IMR-90 (cell line): ENCODE data around the gene PIK3C3. TPM values are rescaled to one million over a fixed set of nuclear protein-coding genes. Genes with fewer than 3 reads are reported as not detected.

ENCODE experiments used
- ATAC-seq: fragments of 200-7000 bp; cut with Tn5 transposase; 2 replicates; pipeline ENCODE4 v1.9.1; 2020; ENCODE audit warnings: low read depth, mild to moderate bottlenecking, moderate library complexity
- BruUV-seq: library from RNA; stranded (reverse); fragments of 400-500 nt; replicated peaks from 2 replicates; lab custom pipeline; 2021; lab: Mats Ljungman, UMichigan
- CTCF ChIA-PET: fragments of 300-600 bp; formaldehyde crosslinking; extraction: SDS; loops from one replicate; lab custom pipeline; 2021; ENCODE audit warnings: antibody characterized with exemption; lab: Yijun Ruan, JAX
- POLR2A ChIA-PET: fragments of 300-600 bp; sonication (Branson Sonifier 250); formaldehyde crosslinking; loops from one replicate; lab custom pipeline; 2022; ENCODE audit warnings: antibody characterized with exemption; ENCODE audit not compliant: unreplicated experiment; lab: Charles Lee
- DNase-seq: peaks from one replicate; pipeline ENCODE4 v3.0.0; 2013
- H2AFZ ChIP-seq: replicated peaks from 2 replicates; pipeline ENCODE3; 2013; ENCODE audit warnings: low read length, mild to moderate bottlenecking; ENCODE audit not compliant: poor library complexity
- H2AK5ac ChIP-seq: 2 replicates; pipeline ENCODE4 v1.6.1; 2013; ENCODE audit warnings: low read depth, low read length, inconsistent platforms
- H2AK9ac ChIP-seq: replicated peaks from 2 replicates; pipeline ENCODE3; 2013; ENCODE audit warnings: mild to moderate bottlenecking, low read depth, low read length, moderate library complexity; ENCODE audit not compliant: poor library complexity
- H2BK120ac ChIP-seq: 2 replicates; pipeline ENCODE4 v1.6.1; 2013; ENCODE audit warnings: low read depth, low read length, inconsistent platforms
- H2BK15ac ChIP-seq: 3 replicates; pipeline ENCODE4 v1.6.1; 2013; ENCODE audit warnings: low read depth, low read length, inconsistent platforms
- H2BK20ac ChIP-seq: 2 replicates; pipeline ENCODE4 v1.6.1; 2013; ENCODE audit warnings: low read depth, mild to moderate bottlenecking, inconsistent platforms, low read length, moderate library complexity
- H2BK5ac ChIP-seq: 2 replicates; pipeline ENCODE4 v1.6.1; 2013; ENCODE audit warnings: mild to moderate bottlenecking, low read depth, low read length, inconsistent platforms; ENCODE audit not compliant: poor library complexity, severe bottlenecking
- H3K14ac ChIP-seq: replicated peaks from 2 replicates; pipeline ENCODE4 v1.6.1; 2013; ENCODE audit warnings: low read depth, low read length, inconsistent platforms
- H3K18ac ChIP-seq: 2 replicates; pipeline ENCODE4 v1.6.1; 2013; ENCODE audit warnings: low read depth, low read length, control low read depth
- H3K23ac ChIP-seq: 2 replicates; pipeline ENCODE4 v1.6.1; 2013; ENCODE audit warnings: low read depth, low read length, inconsistent platforms
- H3K27ac ChIP-seq: 2 replicates; pipeline ENCODE4 v1.5.1; 2013; ENCODE audit warnings: mild to moderate bottlenecking, control low read depth, low read length; ENCODE audit not compliant: insufficient read depth
- H3K27me3 ChIP-seq: 2 replicates; pipeline ENCODE4 v1.6.1; 2013; ENCODE audit warnings: low read length; ENCODE audit not compliant: control insufficient read depth, insufficient read depth
- H3K36me3 ChIP-seq: 2 replicates; pipeline ENCODE4 v1.6.1; 2013; ENCODE audit warnings: low read length, mixed read lengths; ENCODE audit not compliant: control insufficient read depth, insufficient read depth
- H3K4ac ChIP-seq: 2 replicates; pipeline ENCODE4 v1.6.1; 2013; ENCODE audit warnings: low read depth, low read length, inconsistent platforms
- H3K4me1 ChIP-seq: 2 replicates; pipeline ENCODE4 v1.6.1; 2013; ENCODE audit warnings: low read length, mixed read lengths; ENCODE audit not compliant: control insufficient read depth, insufficient read depth
- H3K4me2 ChIP-seq: 2 replicates; pipeline ENCODE4 v1.6.1; 2013; ENCODE audit warnings: low read depth, mild to moderate bottlenecking, control low read depth, low read length, moderate library complexity
- H3K4me3 ChIP-seq: 2 replicates; pipeline ENCODE4 v1.5.1; 2013; ENCODE audit warnings: low read depth, mild to moderate bottlenecking, control low read depth, low read length, moderate library complexity; ENCODE audit not compliant: insufficient read depth
- H3K56ac ChIP-seq: 2 replicates; pipeline ENCODE4 v1.6.1; 2013; ENCODE audit warnings: low read length, inconsistent platforms; ENCODE audit not compliant: insufficient read depth; ENCODE audit errors: extremely low read depth
- H3K79me1 ChIP-seq, 2 experiments: 2 replicates each; pipeline ENCODE4 v1.6.1; 2013; ENCODE audit warnings: low read length in 2 of 2, inconsistent platforms in 1 of 2, low read depth in 1 of 2
- H3K9ac ChIP-seq: 2 replicates; pipeline ENCODE4 v1.6.1; 2013; ENCODE audit warnings: low read depth, low read length, control low read depth
- H3K9me1 ChIP-seq: 2 replicates; pipeline ENCODE4 v1.6.1; 2013; ENCODE audit warnings: low read length, inconsistent platforms; ENCODE audit not compliant: insufficient read depth
- H3K9me3 ChIP-seq: 2 replicates; pipeline ENCODE4 v1.6.1; 2013; ENCODE audit warnings: low read length; ENCODE audit not compliant: control insufficient read depth, insufficient read depth
- H4K20me1 ChIP-seq: 2 replicates; pipeline ENCODE4 v1.6.1; 2013; ENCODE audit warnings: low read length, inconsistent platforms; ENCODE audit not compliant: insufficient read depth
- H4K5ac ChIP-seq: 2 replicates; pipeline ENCODE4 v1.6.1; 2013; ENCODE audit warnings: mild to moderate bottlenecking, low read depth, low read length, control low read depth
- H4K8ac ChIP-seq, 2 experiments: 2 replicates each; pipeline ENCODE4 v1.6.1; 2013; ENCODE audit warnings: low read depth in 2 of 2, low read length in 2 of 2, control low read depth in 1 of 2, inconsistent platforms in 1 of 2
- H4K91ac ChIP-seq: 2 replicates; pipeline ENCODE4 v1.6.1; 2013; ENCODE audit warnings: low read depth, low read length, inconsistent platforms; ENCODE audit not compliant: insufficient read depth
- RFX5 ChIP-seq: IDR thresholded peaks from 2 replicates; pipeline ENCODE4 v1.8.0; 2012; ENCODE audit warnings: low read depth, mild to moderate bottlenecking, low read length, moderate library complexity
- SMC3 ChIP-seq: fragments of 150-350 bp; IDR thresholded peaks from 2 replicates; pipeline ENCODE4 v1.6.1; 2016; ENCODE audit warnings: low read depth, mild to moderate bottlenecking, antibody characterized with exemption, low read length, moderate library complexity
- WGBS, 2 experiments: methylation state at CpG; one replicate each; pipeline versions ENCODE4 v1.1.5 to v1.1.7; 2013; ENCODE audit warnings: missing lambda C conversion rate in 2 of 2; ENCODE audit not compliant: insufficient read length in 1 of 2; ENCODE audit errors: extremely low coverage in 2 of 2; 5-methylcytosine and 5-hydroxymethylcytosine counted together
- dilution Hi-C: fragments of 300-500 bp; cut with HindIII; formaldehyde crosslinking; loops from one replicate; pipeline ENCODE4 v1.14.3; 2018; ENCODE audit warnings: low sequenced_read_pairs; ENCODE audit not compliant: unreplicated experiment
- in situ Hi-C: fragments of 300-500 bp; cut with MboI; formaldehyde crosslinking; loops from 3 replicates; pipeline ENCODE4 v1.14.3; 2019; ENCODE audit warnings: low sequenced_read_pairs, inconsistent platforms, mixed read lengths
- intact Hi-C: fragments of 100-400 bp; cut with micrococcal nuclease; formaldehyde crosslinking; loops from 2 replicates; pipeline ENCODE4 v1.10.0; 2022
- polyA plus RNA-seq, 3 experiments: library from polyadenylated mRNA; depleted of rRNA; stranded (reverse); fragments of >200 nt; gene quantifications; 2 replicates each; pipeline ENCODE4 v1.2.3, GENCODE V29; 2012; ENCODE audit warnings: low replicate concordance in 1 of 3
- total RNA-seq: library from RNA; depleted of rRNA; stranded (reverse); fragments of >200 nt; gene quantifications from 2 replicates; pipeline ENCODE4 v1.2.3, GENCODE V29; 2012

Gene PIK3C3
- total and polyA plus RNA-seq, 2 of the 4 experiments (the other 2 are of a cell fraction) = 41.2 to 57.2 TPM

DNA sequence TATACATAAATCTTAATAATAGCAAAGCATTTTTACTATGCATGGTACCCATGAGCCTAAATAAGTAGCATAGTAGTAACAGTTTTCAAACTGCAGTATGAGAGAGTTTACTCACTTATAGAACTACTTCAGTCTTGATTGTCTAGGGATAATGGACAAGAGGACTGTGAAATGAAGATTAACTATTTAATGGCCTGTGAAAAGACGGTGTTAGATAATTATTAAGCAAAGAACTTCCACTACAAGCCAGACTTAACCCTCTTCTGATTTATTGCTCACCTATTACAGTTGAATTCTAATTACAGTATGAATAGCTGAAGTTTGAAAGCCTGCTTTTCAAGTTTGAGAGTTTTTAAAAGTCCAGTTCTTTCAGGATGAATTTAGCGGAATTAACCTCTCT, 18.9 kb downstream of the PIK3C3 start:
- no CpG with 5 or more reads among the region's 2 CpGs for WGBS, 2 experiments
- in situ Hi-C loops = no loop called here

More for the DNA sequence above, 18.9 kb downstream of the PIK3C3 start:
- dilution Hi-C loops = no loop called here
- H3K27me3 ChIP-seq = no peaks in the 10 kb centered on the region
- intact Hi-C loops = no loop called here
- H2AK5ac ChIP-seq = no peak overlapping the region
- H3K9me3 ChIP-seq = no peaks in the 10 kb centered on the region
- no peak overlapping the region for H3K27ac ChIP-seq
- DNase-seq = no peak
- H4K8ac ChIP-seq = no peak overlapping the region
- H3K79me1 ChIP-seq = peaks cover 11 to 42% of the 10 kb centered on the region in 2 experiments
- no peak overlapping the region for H2BK5ac ChIP-seq
- no peak for ATAC-seq
- H3K18ac ChIP-seq = no peak overlapping the region
- ChIA-PET CTCF (no interaction called here), POLR2A (no interaction called here)
- no peak overlapping the region for H3K56ac ChIP-seq
- peaks cover 3% of the 10 kb centered on the region; the same call in 1 of the 2 replicates for H3K36me3 ChIP-seq
- peaks cover 6% of the 10 kb centered on the region; the same call in 1 of the 2 replicates for H3K9me1 ChIP-seq
- BruUV-seq = no TSS peak
- H3K23ac ChIP-seq = no peak overlapping the region
- 0 out of 2 replicates have a peak, but pooled peaks cover 2% of the 10 kb centered on the region for H4K20me1 ChIP-seq
- no peak overlapping the region for H2BK120ac ChIP-seq
- no peak overlapping the region for H3K4me2 ChIP-seq
- no peak overlapping the region for H3K14ac ChIP-seq
- peaks cover 2% of the 10 kb centered on the region; the same call in 1 of the 2 replicates for H3K4me1 ChIP-seq
- no peak for TF ChIP-seq SMC3
- TF ChIP-seq RFX5 = no peak
- no peak overlapping the region for H2AFZ ChIP-seq
- no peak overlapping the region for H2AK9ac ChIP-seq
- H3K4ac ChIP-seq = no peak overlapping the region
- H3K9ac ChIP-seq = no peak overlapping the region
- no peak overlapping the region for H4K91ac ChIP-seq
- no peak overlapping the region for H2BK20ac ChIP-seq
- no peak overlapping the region for H3K4me3 ChIP-seq
- H4K5ac ChIP-seq = no peak overlapping the region
- H2BK15ac ChIP-seq = no peak overlapping the region
